GM12878 (cell line): ENCODE measurements around the gene GIMAP6.

Experiments
- CHD2 ChIP-seq: IDR thresholded peaks from 2 replicates; pipeline ENCODE4 v1.6.1; 2011; ENCODE audit warnings: low read depth, low read length, improper control_type of control experiment, borderline replicate concordance
- EZH2 ChIP-seq: IDR thresholded peaks from 2 replicates; pipeline ENCODE4 v1.6.1; 2012; ENCODE audit warnings: low read depth, mild to moderate bottlenecking, control low read depth, inconsistent platforms, low read length, borderline replicate concordance; ENCODE audit not compliant: control insufficient read depth
- JUND ChIP-seq: IDR thresholded peaks from 2 replicates; pipeline ENCODE4 v1.6.1; 2012; ENCODE audit warnings: low read depth, mild to moderate bottlenecking, low read length, improper control_type of control experiment, moderate library complexity
- MXI1 ChIP-seq: fragments of 150-350 bp; IDR thresholded peaks from 2 replicates; pipeline ENCODE4 v1.6.1; 2011; ENCODE audit warnings: low read depth, mild to moderate bottlenecking, inconsistent platforms, low read length, improper control_type of control experiment
- NFXL1 ChIP-seq: fragments of 450-650 bp; IDR thresholded peaks from 2 replicates; pipeline ENCODE4 v1.6.1; 2017; ENCODE audit warnings: antibody characterized with exemption, mild to moderate bottlenecking, borderline replicate concordance
- NRF1 ChIP-seq: conservative IDR thresholded peaks from 2 replicates; pipeline ENCODE4 v1.6.1; 2011; ENCODE audit warnings: mild to moderate bottlenecking, low read depth, low read length, improper control_type of control experiment
- POLR2AphosphoS5 ChIP-seq: IDR thresholded peaks from 2 replicates; pipeline ENCODE4 v1.6.1; 2011; ENCODE audit warnings: mild to moderate bottlenecking, low read length, inconsistent platforms
- RFX5 ChIP-seq: IDR thresholded peaks from 2 replicates; pipeline ENCODE4 v1.6.1; 2011; ENCODE audit warnings: low read depth, low read length, improper control_type of control experiment
- ZNF24 ChIP-seq: fragments of 450-650 bp; IDR thresholded peaks from 2 replicates; pipeline ENCODE4 v1.6.1; 2017; ENCODE audit warnings: antibody characterized with exemption, mild to moderate bottlenecking
- TF ChIP-seq, protein P1 (sequence below): IDR thresholded peaks from 2 replicates; pipeline ENCODE4 v1.6.1; 2011; ENCODE audit warnings: low read depth, low read length, improper control_type of control experiment, borderline replicate concordance
- TF ChIP-seq, protein P2 (sequence below), 3 experiments: IDR thresholded peaks in 2 of 3; conservative IDR thresholded peaks in 1 of 3; 2 replicates each; pipeline ENCODE4 v1.5.1; 2011; ENCODE audit warnings: low read depth in 3 of 3, low read length in 3 of 3, mild to moderate bottlenecking in 3 of 3, control low read depth in 2 of 3, moderate library complexity in 2 of 3, inconsistent platforms in 1 of 3, mixed read lengths in 1 of 3; ENCODE audit not compliant: control insufficient read depth in 2 of 3, insufficient read depth in 1 of 3; ENCODE audit errors: extremely low read depth in 1 of 3

DNA sequence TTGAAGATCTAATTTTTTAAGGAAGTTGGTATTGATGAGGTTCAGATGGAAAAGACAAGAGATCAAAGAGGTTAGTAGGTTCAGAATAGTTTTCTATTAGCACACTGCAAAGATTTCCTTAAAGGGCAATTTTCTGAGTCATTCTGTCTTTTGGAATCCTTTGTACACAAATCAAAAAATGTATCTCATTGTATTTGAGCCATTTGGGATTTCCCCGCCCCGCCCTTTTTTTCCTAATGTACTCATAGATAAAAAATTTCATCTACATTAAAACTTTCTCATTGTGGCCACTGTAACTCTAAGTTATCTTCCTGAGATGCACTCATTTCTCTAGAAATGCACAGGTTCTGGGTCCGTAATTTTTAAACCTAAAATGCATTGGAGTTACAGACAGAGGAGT, 12.1 kb downstream of the GIMAP6 start:
- TF ChIP-seq MXI1 (no peak), NFXL1 (no peak), RFX5 (no peak), JUND (no peak), ZNF24 (no peak), NRF1 (no peak), CHD2 (no peak), EZH2 (no peak), POLR2AphosphoS5 (no peak)
- TF ChIP-seq, protein P1, sequence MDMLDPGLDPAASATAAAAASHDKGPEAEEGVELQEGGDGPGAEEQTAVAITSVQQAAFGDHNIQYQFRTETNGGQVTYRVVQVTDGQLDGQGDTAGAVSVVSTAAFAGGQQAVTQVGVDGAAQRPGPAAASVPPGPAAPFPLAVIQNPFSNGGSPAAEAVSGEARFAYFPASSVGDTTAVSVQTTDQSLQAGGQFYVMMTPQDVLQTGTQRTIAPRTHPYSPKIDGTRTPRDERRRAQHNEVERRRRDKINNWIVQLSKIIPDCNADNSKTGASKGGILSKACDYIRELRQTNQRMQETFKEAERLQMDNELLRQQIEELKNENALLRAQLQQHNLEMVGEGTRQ: no peak
- TF ChIP-seq, protein P2, sequence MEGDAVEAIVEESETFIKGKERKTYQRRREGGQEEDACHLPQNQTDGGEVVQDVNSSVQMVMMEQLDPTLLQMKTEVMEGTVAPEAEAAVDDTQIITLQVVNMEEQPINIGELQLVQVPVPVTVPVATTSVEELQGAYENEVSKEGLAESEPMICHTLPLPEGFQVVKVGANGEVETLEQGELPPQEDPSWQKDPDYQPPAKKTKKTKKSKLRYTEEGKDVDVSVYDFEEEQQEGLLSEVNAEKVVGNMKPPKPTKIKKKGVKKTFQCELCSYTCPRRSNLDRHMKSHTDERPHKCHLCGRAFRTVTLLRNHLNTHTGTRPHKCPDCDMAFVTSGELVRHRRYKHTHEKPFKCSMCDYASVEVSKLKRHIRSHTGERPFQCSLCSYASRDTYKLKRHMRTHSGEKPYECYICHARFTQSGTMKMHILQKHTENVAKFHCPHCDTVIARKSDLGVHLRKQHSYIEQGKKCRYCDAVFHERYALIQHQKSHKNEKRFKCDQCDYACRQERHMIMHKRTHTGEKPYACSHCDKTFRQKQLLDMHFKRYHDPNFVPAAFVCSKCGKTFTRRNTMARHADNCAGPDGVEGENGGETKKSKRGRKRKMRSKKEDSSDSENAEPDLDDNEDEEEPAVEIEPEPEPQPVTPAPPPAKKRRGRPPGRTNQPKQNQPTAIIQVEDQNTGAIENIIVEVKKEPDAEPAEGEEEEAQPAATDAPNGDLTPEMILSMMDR (IDR thresholded peaks at IDR 0.05 in 2 of 3, conservative IDR thresholded peaks at IDR 0.05 in 1 of 3; ENCODE audit: control insufficient read depth in 2 of 3, extremely low read depth in 1 of 3, insufficient read depth in 1 of 3, low read depth in 3 of 3, low read length in 3 of 3): no peak
